Mucosa of stomach (tissue), 1 donor: ENCODE data around the gene CEP131.

Source experiments
- H3K27me3 ChIP-seq: one replicate; pipeline ENCODE4 v1.7.0; 2013; ENCODE audit warnings: mild to moderate bottlenecking, low read length; ENCODE audit not compliant: control insufficient read depth, insufficient read depth
- H3K36me3 ChIP-seq: one replicate; pipeline ENCODE4 v1.7.0; 2013; ENCODE audit warnings: low read length; ENCODE audit not compliant: control insufficient read depth, insufficient read depth
- H3K4me1 ChIP-seq: one replicate; pipeline ENCODE4 v1.7.0; 2013; ENCODE audit warnings: mild to moderate bottlenecking, low read length; ENCODE audit not compliant: control insufficient read depth, insufficient read depth
- H3K4me3 ChIP-seq: one replicate; pipeline ENCODE4 v1.7.0; 2013; ENCODE audit warnings: low read length
- H3K9ac ChIP-seq: one replicate; pipeline ENCODE4 v1.7.0; 2013; ENCODE audit warnings: mild to moderate bottlenecking, low read length, moderate library complexity
- H3K9me3 ChIP-seq: one replicate; pipeline ENCODE4 v1.7.0; 2013; ENCODE audit warnings: mild to moderate bottlenecking, low read length, moderate library complexity; ENCODE audit not compliant: control insufficient read depth
- donor health status: Pancreatic carcinoma.

CEP131 gene

DNA sequence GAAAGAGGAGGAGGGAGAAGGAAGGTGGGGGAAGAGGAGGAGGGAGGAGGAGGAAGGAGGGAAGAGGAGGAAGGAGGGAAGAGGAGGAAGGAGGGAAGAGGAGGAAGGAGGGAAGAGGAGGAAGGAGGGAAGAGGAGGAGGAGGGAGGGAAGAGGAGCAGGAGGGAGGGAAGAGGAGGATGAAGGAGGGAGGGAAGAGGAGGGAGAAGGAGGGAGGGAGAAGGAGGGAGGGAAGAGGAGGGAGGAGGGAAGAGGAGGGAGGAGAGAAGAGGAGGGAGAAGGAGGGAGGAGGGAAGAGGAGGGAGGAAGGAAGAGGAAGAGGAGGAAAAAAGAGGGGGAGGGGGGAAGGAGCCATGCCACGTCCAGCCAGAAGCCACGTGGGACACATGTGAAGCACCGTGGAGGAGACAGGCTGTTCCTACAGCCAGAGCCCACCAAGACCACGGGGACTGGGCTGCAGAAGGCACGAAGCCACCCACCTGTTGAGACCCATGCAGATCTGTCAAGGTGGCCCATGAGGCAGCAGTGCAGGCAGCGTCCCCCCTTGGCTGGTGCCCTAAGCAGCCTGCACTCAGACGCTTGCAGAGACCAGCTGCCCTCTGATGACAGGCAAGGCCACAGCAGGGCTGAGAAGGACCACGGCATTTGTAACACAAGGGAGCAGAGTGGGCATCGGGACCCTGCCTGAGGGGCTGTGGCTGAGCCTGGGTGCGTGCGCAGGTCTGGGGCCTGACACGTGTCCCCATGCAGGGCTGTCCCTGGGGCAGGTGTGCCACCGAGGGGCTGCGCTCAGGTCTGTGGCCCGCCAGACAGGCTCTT, 26.7 kb upstream of the CEP131 start:
- Histone ChIP-seq H3K4me3 (no peak overlapping the region), H3K9ac (no peak overlapping the region), H3K4me1 (no peaks in the 10 kb centered on the region), H3K27me3 (no peaks in the 10 kb centered on the region), H3K9me3 (no peaks in the 10 kb centered on the region), H3K36me3 (peaks cover 6% of the 10 kb centered on the region)

DNA sequence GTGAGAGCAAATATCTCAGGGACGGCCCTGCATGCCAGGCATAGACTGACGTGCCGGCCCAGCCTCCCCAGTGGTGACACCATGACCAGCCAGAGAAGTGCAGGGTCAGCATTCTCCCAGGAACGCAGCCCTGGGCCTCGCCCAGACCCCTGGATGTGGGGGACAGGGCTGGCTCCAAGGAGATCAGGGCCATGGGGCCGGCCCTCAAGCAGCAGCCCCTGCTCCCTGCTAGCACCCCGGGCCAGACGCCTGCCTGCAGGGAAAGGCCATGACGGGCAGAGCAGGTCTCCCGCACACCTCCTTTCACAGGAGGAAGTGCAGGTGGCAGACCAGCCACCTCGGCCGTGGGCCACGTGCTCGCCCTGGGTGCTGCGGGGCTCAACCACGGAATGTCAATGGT, 25.9 kb upstream of the CEP131 start:
- peaks cover 6% of the 10 kb centered on the region for H3K36me3 ChIP-seq
- H3K4me1 ChIP-seq, result no peaks in the 10 kb centered on the region
- H3K9ac ChIP-seq, result no peak overlapping the region
- H3K9me3 ChIP-seq, result no peaks in the 10 kb centered on the region
- H3K4me3 ChIP-seq, result no peak overlapping the region
- H3K27me3 ChIP-seq, result no peaks in the 10 kb centered on the region

DNA sequence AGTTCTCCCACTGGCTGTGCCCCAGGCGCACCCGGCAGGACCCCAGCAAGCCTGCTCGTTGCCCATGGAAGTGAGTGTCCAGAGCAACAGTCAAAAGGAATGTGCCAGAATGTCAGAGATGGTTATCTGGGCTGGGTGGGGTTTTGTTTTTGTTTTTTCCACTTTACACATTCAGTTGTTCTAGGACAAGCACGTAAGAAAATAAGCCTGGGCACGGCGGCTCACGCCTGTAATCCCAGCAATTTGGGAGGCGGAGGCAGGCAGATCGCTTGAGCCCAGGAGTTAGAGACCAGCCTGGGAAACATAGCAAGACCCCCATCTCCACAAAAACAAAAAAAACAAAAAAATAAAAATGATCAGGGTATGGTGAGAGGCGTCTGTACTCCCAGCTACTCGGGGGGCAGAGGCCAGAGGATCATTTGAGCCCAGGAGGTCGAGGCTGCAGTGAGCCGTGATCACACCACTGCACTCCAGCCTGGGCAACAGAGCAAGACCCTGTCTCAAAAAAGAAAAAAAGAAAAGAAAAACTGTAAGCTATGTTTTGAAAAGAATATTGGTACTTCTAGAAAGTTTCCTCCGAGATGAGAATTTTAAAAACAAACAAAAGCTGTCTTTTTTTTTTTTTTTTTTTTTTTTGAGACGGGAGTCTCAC, 24.7 kb upstream of the CEP131 start:
- Histone ChIP-seq H3K9ac (no peak overlapping the region), H3K9me3 (no peaks in the 10 kb centered on the region), H3K36me3 (peaks cover 6% of the 10 kb centered on the region), H3K4me3 (no peak overlapping the region), H3K27me3 (no peaks in the 10 kb centered on the region), H3K4me1 (no peaks in the 10 kb centered on the region)

DNA sequence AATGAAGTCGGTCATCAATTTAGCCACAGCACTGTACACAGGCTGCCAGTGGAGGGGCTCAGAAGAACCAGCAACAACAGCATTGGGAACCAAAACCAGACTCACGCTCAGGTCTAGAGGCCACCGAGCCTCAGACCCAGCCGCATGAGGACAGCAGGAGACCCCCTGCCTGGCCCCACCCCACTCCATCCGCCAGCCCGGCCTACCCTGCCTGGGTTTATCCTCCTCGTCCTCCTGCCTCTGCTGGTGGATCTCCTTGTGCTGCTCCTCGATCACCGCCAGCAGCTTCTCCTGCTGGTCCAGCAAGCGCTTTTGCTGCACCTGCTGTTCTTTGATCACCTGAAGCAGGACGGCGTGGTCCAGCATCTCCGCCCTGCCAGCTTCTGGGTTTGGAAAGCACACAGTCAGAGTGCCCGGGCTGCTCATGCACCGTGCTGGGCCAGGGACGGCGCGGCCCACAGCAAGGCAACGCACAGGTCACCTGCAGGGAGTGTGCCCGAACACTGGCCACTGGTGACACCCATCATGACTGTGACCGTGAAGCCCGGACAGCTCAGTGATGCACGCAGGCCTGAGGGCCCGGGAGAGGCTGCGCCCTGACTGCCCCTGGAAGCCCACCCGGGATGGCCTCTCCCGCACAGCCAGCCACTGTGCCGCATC, 24.0 kb upstream of the CEP131 start:
- Histone ChIP-seq H3K4me3 (no peak overlapping the region), H3K27me3 (no peaks in the 10 kb centered on the region), H3K36me3 (peaks cover 6% of the 10 kb centered on the region), H3K4me1 (peaks cover 3% of the 10 kb centered on the region), H3K9ac (no peak overlapping the region), H3K9me3 (no peaks in the 10 kb centered on the region)

GRCh38 chr17:81246343-81246670, 23.5 kb upstream of the CEP131 start:
- H3K4me1 ChIP-seq, result peaks cover 3% of the 10 kb centered on the region
- H3K27me3 ChIP-seq, result no peaks in the 10 kb centered on the region
- H3K36me3 ChIP-seq, result peaks cover 6% of the 10 kb centered on the region
- H3K9me3 ChIP-seq, result no peaks in the 10 kb centered on the region
- H3K9ac ChIP-seq, result no peak overlapping the region
- no peak overlapping the region for H3K4me3 ChIP-seq

- no peaks in the 10 kb centered on the region for H3K9me3 ChIP-seq
- H3K4me3 ChIP-seq, result no peak overlapping the region
- peaks cover 3% of the 10 kb centered on the region for H3K4me1 ChIP-seq
- no peaks in the 10 kb centered on the region for H3K27me3 ChIP-seq
- H3K9ac ChIP-seq, result no peak overlapping the region
- H3K36me3 ChIP-seq, result peaks cover 6% of the 10 kb centered on the region
Measured at GRCh38 chr17:81245665-81246342, 23.0 kb upstream of the CEP131 start.

GRCh38 chr17:81245024-81245664, 22.4 kb upstream of the CEP131 start:
- H3K9ac ChIP-seq, result no peak overlapping the region
- H3K36me3 ChIP-seq, result peaks cover 6% of the 10 kb centered on the region
- H3K27me3 ChIP-seq, result no peaks in the 10 kb centered on the region

GRCh38 chr17:81244358-81245023, 21.7 kb upstream of the CEP131 start:
- no peaks in the 10 kb centered on the region for H3K9me3 ChIP-seq
- peaks cover 10% of the 10 kb centered on the region for H3K4me1 ChIP-seq
- H3K27me3 ChIP-seq, result no peaks in the 10 kb centered on the region
- peaks cover 3% of the 10 kb centered on the region for H3K36me3 ChIP-seq
- H3K4me3 ChIP-seq, result no peak overlapping the region
- no peak overlapping the region for H3K9ac ChIP-seq

More at GRCh38 chr17:81245024-81245664, 22.4 kb upstream of the CEP131 start:
- peaks cover 5% of the 10 kb centered on the region for H3K4me1 ChIP-seq
- H3K9me3 ChIP-seq, result no peaks in the 10 kb centered on the region
- H3K4me3 ChIP-seq, result no peak overlapping the region

- Histone ChIP-seq H3K4me3 (no peak overlapping the region), H3K9me3 (no peaks in the 10 kb centered on the region), H3K9ac (no peak overlapping the region), H3K4me1 (peaks cover 10% of the 10 kb centered on the region), H3K36me3 (no peaks in the 10 kb centered on the region), H3K27me3 (no peaks in the 10 kb centered on the region)
Measured at GRCh38 chr17:81243333-81243664, 20.5 kb upstream of the CEP131 start.

- Histone ChIP-seq H3K36me3 (no peaks in the 10 kb centered on the region), H3K4me3 (no peak overlapping the region), H3K27me3 (no peaks in the 10 kb centered on the region), H3K4me1 (peaks cover 15% of the 10 kb centered on the region), H3K9ac (no peak overlapping the region), H3K9me3 (no peaks in the 10 kb centered on the region)
Measured at GRCh38 chr17:81242421-81243332, 19.9 kb upstream of the CEP131 start.
